HG03103 (cell line): ENCODE results near the gene PC.

Source experiments
- ATAC-seq: cut with Tn5 transposase; IDR thresholded peaks from one replicate; pipeline ENCODE4 v1.9.1; 2021; ENCODE audit warnings: low read depth; ENCODE audit not compliant: unreplicated experiment

The PC gene

DNA sequence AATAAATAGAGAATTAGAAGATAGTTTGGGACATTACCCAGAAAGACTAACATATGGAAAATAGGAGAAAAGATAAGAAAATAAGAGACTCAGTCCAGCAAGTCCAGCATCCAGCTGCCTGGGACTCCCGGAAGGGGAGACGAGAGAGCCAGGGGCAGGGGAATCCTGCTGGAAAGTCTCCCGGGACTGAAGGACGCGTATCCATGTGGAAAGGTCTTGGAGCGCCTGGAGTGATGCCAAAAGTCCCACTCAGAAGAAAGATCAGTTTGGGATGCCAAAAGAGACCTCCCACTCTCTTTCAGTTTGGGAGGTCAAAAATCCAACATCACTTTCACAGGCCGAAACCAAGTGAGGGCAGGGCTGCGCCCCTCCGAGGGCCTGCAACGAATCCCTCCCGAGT, 70.7 kb downstream of the PC start:
- no peak for ATAC-seq

DNA sequence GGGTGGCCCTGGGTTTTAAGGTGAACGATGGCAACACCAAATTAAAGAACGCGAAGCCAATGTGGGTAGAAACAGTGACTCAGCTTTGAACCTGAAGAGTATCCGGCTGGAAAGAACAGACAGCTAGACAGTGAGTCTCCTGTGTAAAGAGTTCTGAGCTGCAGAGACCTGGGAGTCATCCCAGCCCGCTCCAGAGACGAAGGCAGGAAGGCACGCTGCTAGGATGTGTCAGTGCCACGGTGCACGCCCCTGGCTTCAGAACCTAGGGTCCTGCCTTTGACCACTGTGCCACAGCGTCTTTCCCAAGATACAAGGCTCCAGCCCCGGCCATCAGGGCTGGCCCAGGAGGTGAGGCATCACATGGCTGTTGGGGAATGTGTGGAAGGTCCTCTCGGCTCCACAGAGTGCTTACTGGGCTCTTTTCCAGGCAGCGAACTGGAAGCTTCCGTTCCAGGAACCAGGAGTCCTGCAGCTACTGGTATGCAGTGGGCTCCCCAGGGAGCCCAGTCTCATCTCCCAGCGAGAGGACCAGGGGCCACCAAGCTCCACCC, 71.4 kb downstream of the PC start:
- ATAC-seq, result no peak

DNA sequence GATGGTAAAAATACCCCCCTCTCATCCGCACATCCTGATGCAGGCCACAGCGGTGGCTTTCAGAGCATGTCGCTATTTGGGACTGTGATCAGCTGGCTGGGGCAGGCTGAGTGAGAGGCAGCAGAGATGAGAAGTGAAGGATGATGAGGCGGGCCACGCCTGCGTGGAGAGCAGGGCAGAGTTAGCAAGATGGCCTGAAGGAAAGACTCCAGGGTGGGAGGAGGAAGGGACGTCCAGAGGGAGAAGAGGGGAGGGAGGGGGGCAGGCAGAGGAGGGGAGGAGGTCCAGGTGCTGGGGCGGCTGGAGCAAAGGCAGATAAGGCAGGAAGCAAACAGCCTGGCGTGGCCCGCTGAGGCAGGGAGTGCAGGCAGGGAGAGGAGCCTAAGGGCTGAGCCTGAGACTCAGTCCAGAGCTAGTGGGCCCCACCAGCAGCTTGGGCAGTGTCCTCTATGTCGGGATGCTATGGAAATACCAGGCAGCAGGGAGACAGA, 72.2 kb downstream of the PC start:
- no peak for ATAC-seq

DNA sequence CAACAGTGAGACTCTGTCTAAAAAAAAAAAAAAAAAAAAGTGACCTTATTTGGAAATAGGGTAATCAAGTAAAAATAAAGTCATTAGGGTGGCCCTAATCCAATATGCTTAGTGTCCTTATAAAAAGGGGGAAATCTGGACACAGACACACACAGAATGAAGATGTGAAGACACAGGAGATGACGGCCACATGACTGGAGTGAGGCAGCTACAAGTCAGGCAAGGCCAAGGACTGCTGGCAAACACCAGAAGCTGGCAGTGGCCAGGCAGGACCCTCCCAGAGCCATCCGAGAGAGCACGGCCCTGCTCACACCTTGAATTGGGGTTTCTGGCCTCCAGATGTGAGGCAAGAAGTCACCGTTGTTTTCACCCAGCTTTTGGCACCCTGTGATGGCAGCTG, 72.7 kb downstream of the PC start:
- ATAC-seq, result no peak

DNA sequence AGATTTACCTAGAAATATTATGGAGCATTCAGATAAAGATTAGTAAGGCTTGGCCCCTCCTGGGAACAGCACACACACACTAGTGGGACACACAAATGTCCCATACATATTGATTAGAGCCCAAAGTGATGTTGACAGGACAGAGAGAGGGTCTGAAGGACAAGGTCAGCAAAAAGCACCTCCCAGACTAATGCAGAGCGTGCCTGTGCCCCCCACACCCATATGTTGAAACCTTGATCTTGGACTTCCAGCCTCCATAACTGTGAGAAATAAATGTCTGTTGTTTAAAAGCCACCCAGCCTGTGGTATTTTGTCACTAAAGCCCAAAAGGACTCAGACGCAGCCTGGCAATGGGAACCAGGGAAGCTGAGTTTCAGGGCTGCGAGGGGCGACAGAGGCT, 73.7 kb downstream of the PC start:
- no peak for ATAC-seq

DNA sequence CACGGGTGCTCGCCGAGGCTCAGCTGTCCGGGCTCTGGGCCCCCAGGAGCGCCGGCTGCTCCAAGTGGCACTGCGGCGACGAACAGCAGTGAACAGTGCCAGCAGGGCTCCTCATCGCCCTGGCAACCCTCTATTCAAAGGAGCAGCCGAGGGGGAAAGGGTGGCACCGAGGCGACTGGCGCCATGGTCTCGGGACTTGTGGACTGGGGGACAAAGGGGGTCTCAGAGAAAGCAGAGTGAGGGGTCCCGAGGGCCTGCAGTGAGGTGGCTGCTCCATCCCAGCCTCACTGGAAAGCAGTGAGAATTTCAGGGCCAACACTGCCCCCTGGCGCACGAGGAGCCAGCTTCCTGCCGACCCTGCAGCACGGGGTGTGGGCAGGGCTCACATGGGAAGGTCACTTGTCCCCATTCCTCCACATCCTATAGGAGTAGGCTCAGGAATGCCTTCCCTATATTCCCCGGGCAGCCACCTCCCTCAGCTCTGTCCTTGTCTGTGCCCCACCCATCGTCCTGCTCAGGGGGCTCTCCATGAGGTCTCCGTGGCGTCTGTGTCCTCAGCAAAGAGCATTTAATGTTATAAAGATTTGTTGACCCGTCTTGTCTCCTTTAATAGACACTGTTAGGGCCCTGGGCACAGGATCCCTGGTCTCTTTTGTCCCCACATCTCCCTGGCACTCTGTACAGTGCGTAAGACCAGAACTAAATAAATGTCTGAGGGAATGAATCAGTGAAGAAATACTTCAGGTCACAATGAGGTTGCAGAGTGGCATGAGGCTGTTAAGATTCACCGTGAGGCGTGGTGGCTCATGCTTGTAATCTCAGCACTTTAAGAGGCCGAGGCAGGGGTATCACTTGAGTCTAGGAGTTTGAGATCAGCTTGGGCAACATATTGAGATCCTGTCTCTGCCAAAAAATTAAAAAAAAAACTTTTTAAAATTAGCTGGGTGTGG, 74.9 kb downstream of the PC start:
- no peak for ATAC-seq

DNA sequence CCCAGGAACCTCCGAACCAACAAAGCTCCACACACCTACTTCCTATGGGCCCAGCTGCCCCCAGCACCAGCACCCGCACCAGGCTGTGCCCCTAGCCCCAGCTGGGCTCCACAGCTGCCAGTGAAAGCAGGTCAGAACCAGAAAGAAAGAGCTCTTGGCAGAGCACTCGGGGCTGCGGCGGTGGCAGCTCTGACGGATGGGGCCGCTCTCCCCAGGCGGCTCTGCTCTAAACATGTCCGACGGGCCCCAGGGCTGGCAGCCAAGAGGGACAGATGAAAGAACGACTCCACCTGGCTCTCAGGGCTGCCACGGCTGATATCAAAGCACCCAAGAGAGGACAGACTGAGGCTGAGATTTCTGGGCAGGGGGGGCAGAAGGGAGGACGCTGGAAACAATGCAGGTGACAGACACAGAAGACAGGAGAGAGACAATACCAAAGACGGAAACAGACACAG, 75.6 kb downstream of the PC start:
- no peak for ATAC-seq

DNA sequence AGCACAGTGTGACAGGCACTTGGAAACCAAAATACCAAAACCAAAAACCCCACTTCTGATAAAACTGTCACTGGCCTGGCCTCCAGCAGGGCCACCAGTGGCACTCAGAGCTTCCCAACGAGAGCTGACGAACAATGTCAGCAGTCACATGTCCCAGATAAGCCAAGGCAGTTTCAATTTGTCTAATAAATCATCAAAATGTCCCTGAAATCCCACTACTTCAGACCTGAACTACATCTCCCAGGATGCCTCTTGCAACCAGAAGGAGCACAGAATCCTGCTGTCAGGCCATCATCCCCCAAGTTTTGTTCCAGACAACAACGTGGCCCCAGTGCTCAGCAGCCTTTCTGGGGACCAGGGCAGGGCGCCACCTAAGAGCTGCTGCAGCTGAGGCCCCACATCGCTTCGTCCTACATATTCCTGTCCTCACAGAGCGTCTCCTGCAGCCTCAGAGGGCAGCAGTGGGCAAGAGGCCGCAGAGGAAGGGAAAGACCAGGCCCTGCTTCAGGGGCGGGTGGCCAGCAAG, 76.2 kb downstream of the PC start:
- ATAC-seq, result no peak

DNA sequence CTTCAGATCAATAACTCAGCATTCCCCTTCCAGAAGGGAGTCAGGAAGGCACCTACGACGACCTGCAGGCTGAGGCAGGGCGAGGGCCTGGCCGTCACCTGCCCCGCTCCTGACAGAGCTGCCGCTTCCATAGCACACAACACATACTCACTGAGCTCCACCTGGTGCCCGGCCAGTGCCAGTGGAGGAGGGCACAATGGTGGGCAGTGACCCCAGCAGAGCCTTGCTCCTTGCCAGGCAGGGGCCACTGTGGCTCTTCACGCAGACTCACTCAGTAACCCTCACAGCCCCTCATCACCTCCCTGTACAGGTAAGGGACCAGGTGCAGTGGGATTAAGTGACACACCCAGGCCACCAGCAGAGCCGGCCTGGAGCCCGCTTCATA, 76.7 kb downstream of the PC start:
- no peak for ATAC-seq

DNA sequence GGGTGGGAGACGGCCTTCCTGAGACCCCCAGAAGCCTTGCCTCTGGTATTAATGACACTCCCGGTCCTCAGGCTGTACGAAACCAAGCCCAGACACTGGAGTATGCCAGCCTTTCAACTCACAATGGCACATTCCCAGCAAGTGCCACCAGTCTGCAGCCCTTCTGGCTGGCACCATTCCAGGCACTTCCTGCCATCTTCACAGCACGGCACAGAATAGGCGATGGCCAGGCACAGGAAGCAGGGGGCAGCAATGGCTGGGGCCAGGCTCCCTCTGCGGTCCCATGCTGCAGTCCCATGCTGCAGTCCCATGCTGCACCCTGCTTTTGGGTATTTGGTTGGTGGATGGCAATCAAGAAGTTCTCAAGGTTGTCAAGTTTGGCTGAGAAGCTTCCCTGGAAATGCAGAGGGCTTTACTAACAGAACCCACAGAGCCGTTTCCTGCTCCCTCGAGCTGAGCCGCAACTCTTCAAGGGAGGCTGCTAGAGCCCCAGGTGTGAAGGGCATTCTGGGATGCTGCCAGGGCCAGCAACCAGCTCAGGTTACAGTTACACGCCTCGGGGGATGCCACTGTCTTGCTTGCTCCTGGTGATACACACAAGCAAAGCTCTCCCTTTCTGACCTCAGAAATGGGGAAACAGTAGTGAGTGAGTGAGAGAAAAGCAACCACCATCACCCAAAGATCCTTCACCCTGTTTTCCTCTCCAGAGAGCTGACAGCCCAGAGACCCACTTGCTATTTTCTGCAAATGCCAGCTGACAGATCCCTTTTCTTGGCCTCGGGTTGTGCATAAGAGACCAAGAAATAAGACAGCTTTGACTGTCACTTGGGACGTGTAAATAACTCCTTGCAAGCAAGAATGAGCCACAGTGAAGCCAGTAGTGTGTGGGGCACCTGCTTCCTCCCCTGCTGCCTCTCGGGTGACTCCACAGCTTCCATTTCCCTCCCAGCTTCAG, 77.4 kb downstream of the PC start:
- ATAC-seq, result no peak

DNA sequence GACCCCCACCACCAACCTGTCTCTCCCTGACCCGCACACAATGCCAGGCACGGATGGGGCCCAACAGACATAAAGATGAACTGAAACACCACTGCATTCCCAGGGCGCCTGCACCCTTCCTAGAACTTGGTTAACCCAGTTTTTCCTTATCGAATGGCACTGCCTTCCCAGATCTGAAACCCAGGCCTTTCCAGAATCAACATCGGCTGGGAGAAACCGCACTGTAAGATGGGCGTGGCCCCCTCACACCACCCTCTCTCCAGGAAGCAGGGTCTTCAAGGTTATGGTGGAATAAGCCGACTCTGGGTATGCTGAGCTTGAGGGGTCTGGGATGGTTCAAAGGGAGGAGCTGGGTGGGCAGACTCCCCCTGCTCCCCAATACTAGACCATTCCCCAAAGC, 78.2 kb downstream of the PC start:
- ATAC-seq, result no peak

DNA sequence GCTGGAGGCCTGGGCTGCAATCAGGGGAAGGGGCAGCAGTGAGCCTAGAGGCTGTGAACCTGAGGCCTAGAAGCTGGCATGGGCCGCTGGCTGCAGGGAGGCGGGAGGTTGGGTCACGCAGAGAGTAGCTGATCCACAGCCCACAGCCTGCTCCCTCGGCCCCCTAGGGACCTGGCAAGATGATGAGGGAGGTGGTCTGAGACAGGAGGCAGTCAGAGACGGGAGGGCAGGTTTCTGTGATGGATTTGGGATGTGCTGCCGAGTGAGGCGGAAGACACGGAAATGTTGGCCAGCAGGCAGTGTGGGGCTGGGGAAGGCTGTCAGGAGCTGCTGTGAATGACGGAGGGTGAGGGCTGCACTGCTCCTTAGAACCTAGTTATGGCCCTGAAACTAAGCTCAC, 78.6 kb downstream of the PC start:
- no peak for ATAC-seq

DNA sequence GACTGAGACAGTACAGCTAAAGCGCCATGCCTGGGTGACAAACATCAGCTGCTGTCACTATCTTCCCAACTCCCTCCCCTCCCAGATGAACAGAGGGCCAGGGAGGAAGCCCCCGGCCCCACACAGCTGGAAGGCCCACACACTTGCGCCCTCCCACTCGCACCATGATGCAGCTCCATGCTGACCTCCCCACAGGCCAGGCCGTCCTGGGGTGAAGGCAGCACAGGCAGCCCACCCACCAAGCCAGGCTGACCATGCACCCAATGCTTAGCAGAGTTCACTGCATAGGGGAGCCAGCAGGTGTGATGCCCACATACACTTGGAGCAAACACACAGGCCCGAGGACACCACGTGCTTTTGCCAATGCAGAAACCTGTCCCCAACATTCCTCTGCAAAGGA, 79.2 kb downstream of the PC start:
- ATAC-seq, result no peak

DNA sequence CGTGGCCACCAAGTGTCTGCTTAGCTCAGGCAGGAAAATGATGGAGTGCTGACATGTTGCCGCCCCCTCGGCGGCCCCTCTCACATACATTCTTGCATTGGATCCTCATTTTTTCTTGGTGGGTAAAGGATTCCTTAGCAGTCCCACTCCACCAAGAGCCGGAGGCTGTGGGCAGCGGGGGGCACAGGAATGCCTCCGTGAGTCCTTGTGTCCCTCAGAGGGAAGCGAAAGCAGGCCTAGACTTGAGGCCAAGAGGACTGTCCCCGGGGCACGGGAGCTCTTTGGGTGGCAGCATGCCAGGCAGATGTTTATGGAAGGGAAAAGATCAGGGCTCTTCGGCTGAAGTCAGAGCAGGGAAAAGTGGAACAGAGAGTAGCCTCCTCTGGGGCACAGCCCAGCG, 79.7 kb downstream of the PC start:
- no peak for ATAC-seq

DNA sequence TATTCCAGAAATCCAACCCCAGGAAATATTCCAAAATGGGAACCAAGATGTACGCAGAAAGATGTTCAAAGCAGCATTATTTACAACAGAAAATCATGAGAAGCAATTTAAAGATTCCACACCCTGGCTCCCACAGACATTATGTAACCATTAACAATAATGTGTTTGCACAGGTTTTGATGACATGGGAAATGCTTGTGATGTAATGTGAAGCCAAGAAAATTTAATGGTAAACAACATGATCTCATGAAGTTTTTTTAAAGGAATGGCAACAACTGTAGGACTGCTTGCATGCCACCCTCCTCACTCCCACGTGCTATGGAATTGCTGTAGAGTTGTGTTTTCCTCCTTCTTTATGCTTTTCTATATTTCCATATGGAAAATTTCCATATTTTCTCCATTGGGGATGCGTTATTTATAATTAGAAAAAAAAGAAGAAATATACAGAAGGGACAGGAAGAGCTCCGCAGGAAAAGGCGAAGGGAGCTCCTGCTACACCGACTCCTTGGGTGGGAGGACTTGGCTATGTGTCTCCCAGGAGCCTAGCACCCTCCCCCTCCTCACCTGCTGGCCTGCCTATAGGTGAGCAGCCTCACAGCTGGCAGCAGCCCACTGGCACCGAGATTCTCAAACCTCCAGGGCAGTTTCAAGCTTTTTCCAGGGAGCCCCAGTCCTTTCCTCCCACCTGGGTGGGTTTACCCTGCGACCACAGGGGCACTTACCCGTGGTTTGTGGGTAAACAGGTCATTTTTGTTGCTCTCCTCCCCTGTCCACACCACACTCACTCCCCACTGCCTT, 80.4 kb downstream of the PC start:
- ATAC-seq, result no peak

DNA sequence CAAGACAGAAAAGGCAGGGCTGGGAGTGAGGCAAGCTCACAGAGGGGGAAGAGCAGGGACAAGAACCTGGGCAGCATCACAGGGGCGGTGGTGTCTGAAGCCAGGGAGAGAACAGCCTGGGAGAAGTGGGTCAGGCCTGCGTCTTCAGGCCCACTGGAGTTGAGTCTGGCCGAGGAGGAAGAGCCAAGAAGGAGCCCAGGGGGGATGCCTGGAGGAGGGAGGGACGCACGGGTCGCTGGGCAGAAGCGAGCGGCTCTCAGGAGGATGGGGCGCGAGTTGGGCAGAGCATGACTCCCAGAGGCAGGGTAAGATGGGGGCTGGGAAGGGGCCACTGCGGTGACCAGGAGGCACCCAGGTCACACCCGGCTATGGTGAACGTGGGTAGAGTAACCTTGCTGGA, 82.8 kb downstream of the PC start:
- no peak for ATAC-seq

DNA sequence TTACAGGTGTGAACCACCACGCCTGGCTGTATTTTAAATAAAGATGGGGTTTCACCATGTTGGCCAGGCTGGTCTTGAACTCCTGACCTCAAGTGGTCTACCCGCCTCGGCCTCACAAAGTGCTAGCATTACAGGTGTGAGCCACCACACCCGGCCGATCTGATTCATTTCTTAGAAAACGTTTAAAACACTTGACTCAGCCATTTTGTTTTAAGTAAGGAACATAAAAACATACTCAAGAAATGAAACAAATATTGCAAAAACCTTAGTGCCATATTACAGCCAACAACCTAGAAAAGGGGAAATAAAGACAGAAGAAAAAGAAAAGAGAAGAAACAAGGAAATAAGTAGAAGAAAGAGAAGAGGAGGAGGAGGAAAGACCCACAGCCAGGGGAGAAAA, 84.0 kb downstream of the PC start:
- ATAC-seq, result no peak

DNA sequence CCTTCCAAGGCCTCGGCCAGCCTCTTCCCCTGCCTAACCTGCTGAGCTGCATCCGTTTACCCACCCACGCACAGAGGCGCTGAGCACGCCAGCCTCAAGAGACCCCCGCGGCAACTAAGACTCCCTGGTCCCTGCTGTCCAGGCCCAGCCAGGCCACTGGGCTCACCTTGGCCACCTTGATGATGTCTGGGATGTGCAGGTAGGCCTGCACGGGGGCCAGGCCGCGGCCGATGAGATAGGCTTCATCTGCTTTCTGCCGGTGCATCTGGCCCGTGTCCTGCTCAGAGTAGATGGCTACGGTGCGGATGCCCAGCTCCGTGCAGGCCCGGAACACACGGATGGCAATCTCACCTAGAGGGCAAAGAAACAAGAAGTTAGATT, 86.7 kb downstream of the PC start:
- no peak for ATAC-seq

DNA sequence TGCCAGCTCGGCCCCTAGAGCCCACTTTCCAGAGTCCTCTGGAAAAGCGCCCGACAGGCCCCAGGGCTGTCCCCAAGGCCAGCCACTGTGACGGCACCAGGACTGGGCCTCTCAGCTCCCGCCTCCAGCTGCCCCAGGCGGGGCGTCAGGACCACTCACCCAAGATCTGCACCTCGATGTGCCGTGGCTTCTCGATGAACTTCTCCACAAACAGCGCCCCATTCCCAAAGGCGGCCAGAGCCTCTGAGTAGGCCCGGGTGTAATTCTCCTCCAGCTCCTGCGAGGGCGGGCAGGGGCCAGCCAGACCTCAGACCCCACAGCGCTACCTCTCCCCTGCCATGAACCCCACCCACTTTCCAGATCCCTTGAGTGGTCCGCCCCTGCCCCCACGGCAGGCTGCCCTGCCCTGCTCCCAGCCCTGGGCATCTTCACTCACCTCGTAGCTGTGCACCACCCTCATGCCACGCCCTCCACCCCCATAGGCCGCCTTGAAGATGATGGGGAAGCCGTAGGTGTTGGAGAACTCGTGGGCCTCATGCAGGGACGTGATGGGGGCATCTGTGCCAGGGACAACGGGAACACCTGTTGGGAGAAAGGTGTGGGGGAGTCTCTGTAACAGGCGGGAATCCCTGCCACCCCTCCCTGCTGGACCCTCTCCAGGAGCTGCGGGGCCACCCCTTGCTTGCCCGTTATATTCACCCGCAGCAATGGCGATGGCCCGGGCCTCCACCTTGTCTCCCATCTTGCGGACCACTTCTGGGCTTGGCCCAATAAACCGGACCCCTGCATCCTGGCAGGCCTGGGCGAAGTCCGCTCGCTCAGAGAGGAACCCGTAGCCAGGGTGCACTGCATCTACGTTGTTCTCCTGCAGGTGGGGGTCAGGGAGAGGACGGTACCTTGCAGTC, 87.3 kb downstream of the PC start:
- ATAC-seq, result no peak
